Measurements from ENCODE around the gene SLC29A1.

The SLC29A1 gene

GRCh38 chr6:44257753-44258324 lies 34.4 kb downstream of the SLC29A1 start:
- H3K79me2 ChIP-seq (ENCODE audit: control insufficient read depth, insufficient read depth, low read length, unreplicated experiment) = peaks cover 12% of the 10 kb centered on the region
- H3K27ac ChIP-seq (ENCODE audit: low read depth, low read length) = peak overlapping the region; percentile 44; the same call in 1 of the 2 replicates
- H3K4me3 ChIP-seq (ENCODE audit: low read depth, low read length) = peak overlapping the region; percentile 93
- H3K27me3 ChIP-seq (ENCODE audit: insufficient read depth, low read length) = no peaks in the 10 kb centered on the region
- H3K36me3 ChIP-seq (ENCODE audit: insufficient read depth, low read length) = peaks cover 11% of the 10 kb centered on the region; the same call in 1 of the 2 replicates
- peak overlapping the region; percentile 81 for H2AFZ ChIP-seq (ENCODE audit: low read length, unreplicated experiment)
- H3K4me1 ChIP-seq (ENCODE audit: control insufficient read depth, insufficient read depth, low read length, unreplicated experiment) = peaks cover 27% of the 10 kb centered on the region

- Histone ChIP-seq H2AFZ (ENCODE audit: low read length, unreplicated experiment) (no peak overlapping the region), H3K27ac (ENCODE audit: low read depth, low read length) (no peak overlapping the region), H3K27me3 (ENCODE audit: insufficient read depth, low read length) (no peaks in the 10 kb centered on the region), H3K36me3 (ENCODE audit: insufficient read depth, low read length) (0 out of 2 replicates have a peak, but pooled peaks cover 6% of the 10 kb centered on the region), H3K79me2 (ENCODE audit: control insufficient read depth, insufficient read depth, low read length, unreplicated experiment) (peaks cover 12% of the 10 kb centered on the region), H3K4me3 (ENCODE audit: low read depth, low read length) (no peak overlapping the region), H3K4me1 (ENCODE audit: control insufficient read depth, insufficient read depth, low read length, unreplicated experiment) (peaks cover 31% of the 10 kb centered on the region)
Observed at GRCh38 chr6:44258325-44258863, 35.0 kb downstream of the SLC29A1 start.

GRCh38 chr6:44258921-44259320 lies 35.5 kb downstream of the SLC29A1 start:
- Histone ChIP-seq H3K27me3 (ENCODE audit: insufficient read depth, low read length) (no peaks in the 10 kb centered on the region), H2AFZ (ENCODE audit: low read length, unreplicated experiment) (no peak overlapping the region), H3K4me3 (ENCODE audit: low read depth, low read length) (no peak overlapping the region), H3K4me1 (ENCODE audit: control insufficient read depth, insufficient read depth, low read length, unreplicated experiment) (peaks cover 31% of the 10 kb centered on the region), H3K27ac (ENCODE audit: low read depth, low read length) (no peak overlapping the region), H3K79me2 (ENCODE audit: control insufficient read depth, insufficient read depth, low read length, unreplicated experiment) (peaks cover 17% of the 10 kb centered on the region), H3K36me3 (ENCODE audit: insufficient read depth, low read length) (0 out of 2 replicates have a peak, but pooled peaks cover 6% of the 10 kb centered on the region)

GRCh38 chr6:44260011-44260410 lies 36.6 kb downstream of the SLC29A1 start:
- H2AFZ ChIP-seq (ENCODE audit: low read length, unreplicated experiment) = no peak overlapping the region
- peaks cover 26% of the 10 kb centered on the region for H3K4me1 ChIP-seq (ENCODE audit: control insufficient read depth, insufficient read depth, low read length, unreplicated experiment)
- no peaks in the 10 kb centered on the region for H3K27me3 ChIP-seq (ENCODE audit: insufficient read depth, low read length)
- H3K36me3 ChIP-seq (ENCODE audit: insufficient read depth, low read length) = 0 out of 2 replicates have a peak, but pooled peaks cover 4% of the 10 kb centered on the region
- H3K79me2 ChIP-seq (ENCODE audit: control insufficient read depth, insufficient read depth, low read length, unreplicated experiment) = peaks cover 25% of the 10 kb centered on the region
- no peak overlapping the region for H3K27ac ChIP-seq (ENCODE audit: low read depth, low read length)
- H3K4me3 ChIP-seq (ENCODE audit: low read depth, low read length) = no peak overlapping the region

- Histone ChIP-seq H3K27ac (ENCODE audit: low read depth, low read length) (no peak overlapping the region), H3K4me3 (ENCODE audit: low read depth, low read length) (no peak overlapping the region), H3K27me3 (ENCODE audit: insufficient read depth, low read length) (no peaks in the 10 kb centered on the region), H3K36me3 (ENCODE audit: insufficient read depth, low read length) (no peaks in the 10 kb centered on the region), H2AFZ (ENCODE audit: low read length, unreplicated experiment) (no peak overlapping the region), H3K4me1 (ENCODE audit: control insufficient read depth, insufficient read depth, low read length, unreplicated experiment) (peaks cover 21% of the 10 kb centered on the region), H3K79me2 (ENCODE audit: control insufficient read depth, insufficient read depth, low read length, unreplicated experiment) (peaks cover 24% of the 10 kb centered on the region)
Observed at GRCh38 chr6:44260451-44261297, 37.3 kb downstream of the SLC29A1 start.

- Histone ChIP-seq H3K36me3 (ENCODE audit: insufficient read depth, low read length) (no peaks in the 10 kb centered on the region), H3K79me2 (ENCODE audit: control insufficient read depth, insufficient read depth, low read length, unreplicated experiment) (peaks cover 15% of the 10 kb centered on the region), H2AFZ (ENCODE audit: low read length, unreplicated experiment) (no peak overlapping the region), H3K4me3 (ENCODE audit: low read depth, low read length) (no peak overlapping the region), H3K27ac (ENCODE audit: low read depth, low read length) (no peak overlapping the region), H3K4me1 (ENCODE audit: control insufficient read depth, insufficient read depth, low read length, unreplicated experiment) (peaks cover 16% of the 10 kb centered on the region), H3K27me3 (ENCODE audit: insufficient read depth, low read length) (no peaks in the 10 kb centered on the region)
Observed at GRCh38 chr6:44261581-44261980, 38.2 kb downstream of the SLC29A1 start.

- H3K4me1 ChIP-seq (ENCODE audit: control insufficient read depth, insufficient read depth, low read length, unreplicated experiment) = peaks cover 14% of the 10 kb centered on the region
- H3K4me3 ChIP-seq (ENCODE audit: low read depth, low read length) = peak overlapping the region; percentile 82
- H3K79me2 ChIP-seq (ENCODE audit: control insufficient read depth, insufficient read depth, low read length, unreplicated experiment) = peaks cover 12% of the 10 kb centered on the region
- H2AFZ ChIP-seq (ENCODE audit: low read length, unreplicated experiment) = no peak overlapping the region
- no peaks in the 10 kb centered on the region for H3K27me3 ChIP-seq (ENCODE audit: insufficient read depth, low read length)
- no peaks in the 10 kb centered on the region for H3K36me3 ChIP-seq (ENCODE audit: insufficient read depth, low read length)
- no peak overlapping the region for H3K27ac ChIP-seq (ENCODE audit: low read depth, low read length)
Observed at GRCh38 chr6:44262467-44263353, 39.3 kb downstream of the SLC29A1 start.

- H3K4me1 ChIP-seq (ENCODE audit: control insufficient read depth, insufficient read depth, low read length, unreplicated experiment) = peaks cover 11% of the 10 kb centered on the region
- no peaks in the 10 kb centered on the region for H3K36me3 ChIP-seq (ENCODE audit: insufficient read depth, low read length)
- peaks cover 4% of the 10 kb centered on the region; the same call in 1 of the 2 replicates for H3K27me3 ChIP-seq (ENCODE audit: insufficient read depth, low read length)
- no peak overlapping the region for H3K27ac ChIP-seq (ENCODE audit: low read depth, low read length)
- no peak overlapping the region for H2AFZ ChIP-seq (ENCODE audit: low read length, unreplicated experiment)
- H3K79me2 ChIP-seq (ENCODE audit: control insufficient read depth, insufficient read depth, low read length, unreplicated experiment) = peaks cover 12% of the 10 kb centered on the region
- H3K4me3 ChIP-seq (ENCODE audit: low read depth, low read length) = peak overlapping the region; percentile 82
Observed at GRCh38 chr6:44263354-44264100, 40.1 kb downstream of the SLC29A1 start.

GRCh38 chr6:44264154-44265006 lies 41.0 kb downstream of the SLC29A1 start:
- no peaks in the 10 kb centered on the region for H3K36me3 ChIP-seq (ENCODE audit: insufficient read depth, low read length)
- peak overlapping the region; percentile 82 for H3K4me3 ChIP-seq (ENCODE audit: low read depth, low read length)
- peaks cover 13% of the 10 kb centered on the region for H3K27me3 ChIP-seq (ENCODE audit: insufficient read depth, low read length)
- peaks cover 11% of the 10 kb centered on the region for H3K4me1 ChIP-seq (ENCODE audit: control insufficient read depth, insufficient read depth, low read length, unreplicated experiment)
- peak overlapping the region; percentile 43; the same call in 1 of the 2 replicates for H3K27ac ChIP-seq (ENCODE audit: low read depth, low read length)
- peaks cover 12% of the 10 kb centered on the region for H3K79me2 ChIP-seq (ENCODE audit: control insufficient read depth, insufficient read depth, low read length, unreplicated experiment)
- no peak overlapping the region for H2AFZ ChIP-seq (ENCODE audit: low read length, unreplicated experiment)
